NCI-H69 (cell line): Measurements from ENCODE around the gene NPHP1.
"Not testable (repeated sequence)": the region's sequence is repeated elsewhere in the genome, so short reads cannot be mapped to it uniquely, and the experiment has no call there.

Source experiments
- DNase-seq: peaks from one replicate; lab custom pipeline; 2025; lab: John Stamatoyannopoulos, UW

The NPHP1 gene

GRCh38 chr2:110126906-110127305 is 77.9 kb downstream of the NPHP1 start:
- peak; percentile 83 for DNase-seq

- DNase-seq: peak; percentile 86
Observed at GRCh38 chr2:110126086-110126773, 78.6 kb downstream of the NPHP1 start.

- peak; percentile 5 for DNase-seq
Observed at GRCh38 chr2:110124939-110125691, 79.7 kb downstream of the NPHP1 start.

GRCh38 chr2:110124038-110124825 is 80.6 kb downstream of the NPHP1 start:
- peak; percentile 26 for DNase-seq

- DNase-seq: no peak
Observed at GRCh38 chr2:110121592-110121991, 83.2 kb downstream of the NPHP1 start.

GRCh38 chr2:110121052-110121334 is 83.8 kb downstream of the NPHP1 start:
- no peak for DNase-seq

- no peak for DNase-seq
Observed at GRCh38 chr2:110120171-110121051, 84.4 kb downstream of the NPHP1 start.

GRCh38 chr2:110116033-110116710 is 88.6 kb downstream of the NPHP1 start:
- peak; percentile 31 for DNase-seq

- peak; percentile 68 for DNase-seq
Observed at GRCh38 chr2:110115291-110116032, 89.4 kb downstream of the NPHP1 start, which contains the start of gene MALL. TSS of gene MALL (minus strand) at chr2:110115822. CDS start at chr2:110115792, 30 bp downstream.

- peak; percentile 26 for DNase-seq
Observed at GRCh38 chr2:110114831-110115255, 90.0 kb downstream of the NPHP1 start.

- peak; percentile 63 for DNase-seq
Observed at GRCh38 chr2:110113961-110114591, 90.7 kb downstream of the NPHP1 start.

- DNase-seq: not testable (repeated sequence)
Observed at GRCh38 chr2:110108291-110108690, 96.5 kb downstream of the NPHP1 start.

GRCh38 chr2:110107092-110108079 is 97.4 kb downstream of the NPHP1 start:
- DNase-seq: no peak

- no peak for DNase-seq
Observed at GRCh38 chr2:110106642-110107041, 98.2 kb downstream of the NPHP1 start.

GRCh38 chr2:110105608-110106467 is 99.0 kb downstream of the NPHP1 start:
- DNase-seq: peak; percentile 59

GRCh38 chr2:110105183-110105582 is 99.6 kb downstream of the NPHP1 start:
- DNase-seq: no peak

- peak; percentile 54 for DNase-seq
Observed at GRCh38 chr2:110104025-110104771, 100.6 kb downstream of the NPHP1 start.
